Ovary (tissue), 9 donors: ENCODE measurements around the gene CLASP1. TPM values are rescaled to one million over a fixed set of nuclear protein-coding genes. Genes with fewer than 3 reads are reported as not detected.

ENCODE experiments used
- DNase-seq, 5 donors: peaks; one replicate each; pipeline ENCODE4 v3.0.0-alpha.2; 2019 to 2020
- H3K27ac ChIP-seq, 2 donors: fragments of 200-600 bp; one replicate each; pipeline versions ENCODE4 v1.5.1 to v1.8.0; 2019 to 2022
- H3K27me3 ChIP-seq: fragments of 200-600 bp; one replicate; pipeline ENCODE4 v1.8.0; 2022
- H3K36me3 ChIP-seq: fragments of 200-600 bp; sonication (generic); one replicate; pipeline ENCODE4 v1.5.1; 2019
- H3K4me1 ChIP-seq: one replicate; pipeline ENCODE4 v1.8.1; 2013; ENCODE audit warnings: mild to moderate bottlenecking, moderate library complexity; ENCODE audit not compliant: insufficient read depth
- H3K4me3 ChIP-seq: fragments of 200-600 bp; sonication (generic); one replicate; pipeline ENCODE4 v1.5.1; 2017
- H3K9me3 ChIP-seq, 2 donors: fragments of 200-600 bp in 1 of 2; sonication (generic) in 1 of 2; one replicate each; pipeline versions ENCODE4 v1.5.1 to v1.8.1; 2013 to 2019; ENCODE audit warnings: mild to moderate bottlenecking in 1 of 2, moderate library complexity in 1 of 2
- EP300 ChIP-seq: sonication (generic); formaldehyde crosslinking; IDR thresholded peaks from one replicate; pipeline ENCODE4 v1.6.1; 2017; ENCODE audit warnings: antibody characterized with exemption
- POLR2A ChIP-seq: fragments of 450-650 bp; IDR thresholded peaks from one replicate; pipeline ENCODE4 v1.6.1; 2017; ENCODE audit warnings: antibody characterized with exemption, mild to moderate bottlenecking, moderate library complexity
- WGBS, 3 donors: extraction: QIAGEN DNeasy Blood & Tissue Kit in 1 of 3; methylation state at CpG; one replicate each; pipeline versions ENCODE4 v1.1.5 to v1.1.7; 2013 to 2017; 5-methylcytosine and 5-hydroxymethylcytosine counted together
- intact Hi-C, 4 donors: fragments of 100-400 bp; cut with DNase I; formaldehyde crosslinking; loops; one replicate each; pipeline versions ENCODE4 v1.11.0 to v1.15.1; 2022 to 2023
- polyA plus RNA-seq, 2 donors: library from polyadenylated mRNA; stranded (reverse); fragments of 200-250 nt in 1 of 2; fragments of 350-450 nt in 1 of 2; fragmentation: Illumina TruSeq in 1 of 2; extraction: RNeasy Lipid Tissue Mini Kit (QIAGEN cat#74804) in 1 of 2; gene quantifications; one replicate each; pipeline ENCODE4 v1.2.3, GENCODE V29; 2013 to 2014
- total RNA-seq, 7 donors: library from RNA; depleted of rRNA in 2 of 7; stranded (reverse); fragments of >200 nt in 2 of 7; fragmentation: NEBNext Ultra II Directional in 3 of 7; extraction: Animal tissue kit (Norgen Biotek cat#: 25700) in 3 of 7; gene quantifications; one replicate each; pipeline versions ENCODE4 v1.1.0 to v1.2.4, GENCODE V29; 2016 to 2023
- TF ChIP-seq, protein P1 (sequence below), 3 donors: fragments of 450-650 bp in 2 of 3; fragments of 200-600 bp in 1 of 3; IDR thresholded peaks; one replicate each; pipeline versions ENCODE4 v1.5.1 to v1.8.0; 2016 to 2022; ENCODE audit warnings: antibody characterized with exemption in 3 of 3, mild to moderate bottlenecking in 1 of 3
- donor health status: DM: no; HTN: no; CAD: no; lungs with moderate emphysema.
- donor health status: DM: no; HTN: no; CAD: no.
- donor health status: Bipolar disorder and iron deficiency.
- donor health status: DM: yes; HTN: yes; CAD: no.
- donor health status: DM: no; HTN: no; CAD: no.
- donor health status: DM: yes; HTN: yes; CAD: no.

Gene CLASP1
- total and polyA plus RNA-seq, 9 donors: 15.8 to 58.7 (median 47.9) TPM

DNA sequence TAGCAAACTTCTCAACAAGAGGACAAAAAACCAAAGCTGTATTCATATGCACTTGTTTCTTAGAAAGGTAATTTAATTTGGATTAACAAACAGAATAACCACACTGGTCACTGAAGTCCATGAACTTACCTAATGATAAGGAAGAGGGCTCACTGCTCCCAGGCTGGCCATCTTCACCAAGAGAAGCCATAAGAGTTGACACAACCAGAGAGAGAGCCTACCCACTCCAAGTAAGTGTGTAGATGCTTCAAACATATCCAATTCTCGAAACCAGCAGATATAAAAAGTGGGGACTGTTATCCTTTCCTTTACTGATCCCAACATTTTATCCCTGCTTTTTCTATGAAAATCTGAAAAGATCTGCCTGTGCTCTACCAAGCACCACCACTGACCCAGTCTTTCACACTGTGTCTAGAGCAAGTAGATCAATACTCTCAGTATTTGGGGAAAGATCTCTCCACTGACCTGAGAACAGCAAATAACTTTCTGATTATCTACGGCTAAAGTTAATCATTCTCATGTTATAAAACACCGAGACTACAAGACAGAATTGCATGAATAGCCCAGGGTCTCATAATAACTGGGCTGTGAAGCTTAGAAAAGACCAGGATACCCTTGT lies 230.1 kb downstream of the CLASP1 start:
- Histone ChIP-seq H3K27ac (no peak overlapping the region), H3K4me1 (no peaks in the 10 kb centered on the region), H3K36me3 (no peaks in the 10 kb centered on the region), H3K9me3 (no peaks in the 10 kb centered on the region), H3K27me3 (no peaks in the 10 kb centered on the region), H3K4me3 (no peak overlapping the region)
- WGBS, 3 donors: 96 to 98% (median 97%) methylated on average over 3 of the region's 3 CpGs
- TF ChIP-seq EP300 (no peak), POLR2A (no peak)
- TF ChIP-seq, protein P1, sequence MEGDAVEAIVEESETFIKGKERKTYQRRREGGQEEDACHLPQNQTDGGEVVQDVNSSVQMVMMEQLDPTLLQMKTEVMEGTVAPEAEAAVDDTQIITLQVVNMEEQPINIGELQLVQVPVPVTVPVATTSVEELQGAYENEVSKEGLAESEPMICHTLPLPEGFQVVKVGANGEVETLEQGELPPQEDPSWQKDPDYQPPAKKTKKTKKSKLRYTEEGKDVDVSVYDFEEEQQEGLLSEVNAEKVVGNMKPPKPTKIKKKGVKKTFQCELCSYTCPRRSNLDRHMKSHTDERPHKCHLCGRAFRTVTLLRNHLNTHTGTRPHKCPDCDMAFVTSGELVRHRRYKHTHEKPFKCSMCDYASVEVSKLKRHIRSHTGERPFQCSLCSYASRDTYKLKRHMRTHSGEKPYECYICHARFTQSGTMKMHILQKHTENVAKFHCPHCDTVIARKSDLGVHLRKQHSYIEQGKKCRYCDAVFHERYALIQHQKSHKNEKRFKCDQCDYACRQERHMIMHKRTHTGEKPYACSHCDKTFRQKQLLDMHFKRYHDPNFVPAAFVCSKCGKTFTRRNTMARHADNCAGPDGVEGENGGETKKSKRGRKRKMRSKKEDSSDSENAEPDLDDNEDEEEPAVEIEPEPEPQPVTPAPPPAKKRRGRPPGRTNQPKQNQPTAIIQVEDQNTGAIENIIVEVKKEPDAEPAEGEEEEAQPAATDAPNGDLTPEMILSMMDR (IDR thresholded peaks at IDR 0.05): no peak
- intact Hi-C loops: no loop called here
- no peak for DNase-seq

DNA sequence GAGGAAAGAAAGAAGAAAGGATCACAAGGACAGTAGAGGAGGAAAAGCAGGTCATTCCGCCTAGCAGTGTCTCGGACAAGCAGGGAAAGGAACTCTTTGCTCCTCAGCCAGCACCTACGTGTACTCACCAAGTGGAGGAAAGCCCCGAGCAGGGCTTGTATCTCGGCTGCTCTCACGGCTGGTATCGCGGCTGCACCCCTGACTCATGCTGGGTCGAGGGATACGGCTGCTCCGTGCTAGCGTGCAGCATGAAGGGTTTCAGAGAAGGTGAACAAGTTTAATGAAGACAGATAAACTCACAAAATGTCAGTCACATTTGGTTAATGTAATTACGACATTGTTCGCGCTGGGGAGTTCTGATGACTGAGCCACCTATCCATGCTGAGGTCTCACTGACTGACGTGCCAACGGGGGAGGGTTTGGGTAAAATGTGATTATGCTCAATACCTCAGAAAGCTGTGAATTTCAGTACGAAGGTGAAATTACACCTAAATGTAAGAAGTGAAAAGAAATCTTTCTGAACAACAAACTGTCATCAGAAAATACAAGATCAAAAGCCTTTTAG lies 230.7 kb downstream of the CLASP1 start:
- Histone ChIP-seq H3K27ac (no peak overlapping the region), H3K36me3 (no peaks in the 10 kb centered on the region), H3K4me3 (no peak overlapping the region), H3K9me3 (no peaks in the 10 kb centered on the region), H3K4me1 (no peaks in the 10 kb centered on the region), H3K27me3 (no peaks in the 10 kb centered on the region)
- intact Hi-C loops: no loop called here
- DNase-seq: no peak
- TF ChIP-seq EP300 (no peak), POLR2A (no peak)
- TF ChIP-seq, protein P1 (IDR thresholded peaks at IDR 0.05): no peak
- WGBS, 3 donors: 95 to 96% (median 95%) methylated on average over 18 of the region's 18 CpGs

DNA sequence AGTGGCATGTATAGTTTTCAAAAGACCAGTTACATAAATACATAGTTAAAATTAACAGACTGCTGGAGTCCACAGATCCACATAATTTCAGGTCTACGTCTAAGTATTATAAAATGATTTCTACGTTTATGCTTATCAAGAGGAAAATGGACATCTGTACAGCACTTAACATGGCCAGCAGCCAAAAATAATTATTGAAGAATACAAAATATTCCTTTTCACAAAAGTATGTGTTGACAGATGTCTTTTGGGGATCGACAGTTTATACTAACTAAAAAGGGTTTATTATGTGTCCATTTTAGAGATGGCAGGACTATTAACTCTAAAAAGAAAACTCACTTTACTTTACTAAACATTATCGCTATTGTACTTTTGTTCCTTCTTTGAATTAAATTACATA lies 231.4 kb downstream of the CLASP1 start:
- no peaks in the 10 kb centered on the region for H3K9me3 ChIP-seq
- H3K27ac ChIP-seq: no peak overlapping the region
- no peaks in the 10 kb centered on the region for H3K4me1 ChIP-seq
- no peak overlapping the region for H3K4me3 ChIP-seq
- intact Hi-C loops: no loop called here
- no peaks in the 10 kb centered on the region for H3K27me3 ChIP-seq
- H3K36me3 ChIP-seq: no peaks in the 10 kb centered on the region
- 74 to 81% (median 75%) methylated on average over 4 of the region's 4 CpGs for WGBS, 3 donors
- TF ChIP-seq POLR2A (no peak), EP300 (no peak)
- TF ChIP-seq, protein P1 (IDR thresholded peaks at IDR 0.05): no peak
- no peak for DNase-seq

DNA sequence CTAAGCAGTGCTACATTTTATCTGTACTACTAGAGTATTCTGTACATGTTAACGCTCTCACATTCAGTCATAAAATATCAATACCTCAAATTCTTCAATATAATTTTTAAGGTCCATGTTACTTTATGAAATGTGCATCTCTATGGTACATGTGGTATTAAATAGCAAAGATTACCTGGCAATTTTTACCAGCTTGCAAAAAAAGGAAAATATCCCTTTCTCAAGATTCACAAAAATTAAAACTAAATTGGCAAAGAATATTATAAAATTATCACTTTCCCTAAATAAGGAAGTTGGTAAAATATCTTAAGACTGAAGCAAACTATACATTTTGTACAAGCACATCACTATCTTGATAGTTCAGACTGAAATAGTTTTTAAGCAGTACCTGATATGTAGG lies 233.5 kb downstream of the CLASP1 start:
- Histone ChIP-seq H3K4me1 (no peaks in the 10 kb centered on the region), H3K36me3 (no peaks in the 10 kb centered on the region), H3K9me3 (no peaks in the 10 kb centered on the region), H3K27me3 (no peaks in the 10 kb centered on the region), H3K4me3 (no peak overlapping the region), H3K27ac (no peak overlapping the region)
- 98 to 99% (median 98%) methylated on average over 1 of the region's 1 CpG for WGBS, 3 donors
- intact Hi-C loops: no loop called here
- TF ChIP-seq, protein P1 (IDR thresholded peaks at IDR 0.05): no peak
- TF ChIP-seq EP300 (no peak), POLR2A (no peak)
- DNase-seq: no peak
